Glutamatergic neuron (in vitro differentiated cells): Measurements from ENCODE around the gene STH. TPM values are rescaled to one million over a fixed set of nuclear protein-coding genes. Genes with fewer than 3 reads are reported as not detected.

Experiments
- DNase-seq: peaks from one replicate; pipeline ENCODE4 v3.0.0; 2022
- H3K27ac Mint-ChIP-seq: one replicate; pipeline ENCODE4 v1.8.0; 2020; ENCODE audit warnings: mild to moderate bottlenecking, mixed read lengths, inconsistent platforms; ENCODE audit not compliant: unreplicated experiment
- H3K27me3 Mint-ChIP-seq: one replicate; pipeline ENCODE4 v1.8.0; 2020; ENCODE audit warnings: mild to moderate bottlenecking, moderate library complexity, mixed read lengths, inconsistent platforms; ENCODE audit not compliant: unreplicated experiment
- H3K36me3 Mint-ChIP-seq: one replicate; pipeline ENCODE4 v1.8.0; 2020; ENCODE audit warnings: mild to moderate bottlenecking, mixed read lengths, inconsistent platforms; ENCODE audit not compliant: unreplicated experiment
- H3K4me1 Mint-ChIP-seq: one replicate; pipeline ENCODE4 v1.8.0; 2020; ENCODE audit warnings: mild to moderate bottlenecking, low read depth, mixed read lengths, inconsistent platforms; ENCODE audit not compliant: unreplicated experiment
- H3K4me3 Mint-ChIP-seq: one replicate; pipeline ENCODE4 v1.8.0; 2020; ENCODE audit warnings: mild to moderate bottlenecking, mixed read lengths, inconsistent platforms; ENCODE audit not compliant: unreplicated experiment
- H3K9me3 Mint-ChIP-seq: one replicate; pipeline ENCODE4 v1.8.0; 2020; ENCODE audit warnings: mild to moderate bottlenecking, moderate library complexity, mixed read lengths, inconsistent platforms; ENCODE audit not compliant: unreplicated experiment
- total RNA-seq: library from RNA; stranded (reverse); fragmentation: NEBNext Ultra II Directional; extraction: Animal tissue kit (Norgen Biotek cat#: 25700); gene quantifications from one replicate; pipeline ENCODE4 v1.2.1, GENCODE V29; 2021; ENCODE audit not compliant: unreplicated experiment
- TF ChIP-seq, protein P1 (sequence below): fragments of 200-600 bp; sonication (generic); IDR thresholded peaks from one replicate; pipeline ENCODE4 v1.5.0; 2021; ENCODE audit not compliant: partially characterized antibody, unreplicated experiment

Gene STH
- total RNA-seq, 1 donor from 2014 or later = 4.1 TPM

DNA sequence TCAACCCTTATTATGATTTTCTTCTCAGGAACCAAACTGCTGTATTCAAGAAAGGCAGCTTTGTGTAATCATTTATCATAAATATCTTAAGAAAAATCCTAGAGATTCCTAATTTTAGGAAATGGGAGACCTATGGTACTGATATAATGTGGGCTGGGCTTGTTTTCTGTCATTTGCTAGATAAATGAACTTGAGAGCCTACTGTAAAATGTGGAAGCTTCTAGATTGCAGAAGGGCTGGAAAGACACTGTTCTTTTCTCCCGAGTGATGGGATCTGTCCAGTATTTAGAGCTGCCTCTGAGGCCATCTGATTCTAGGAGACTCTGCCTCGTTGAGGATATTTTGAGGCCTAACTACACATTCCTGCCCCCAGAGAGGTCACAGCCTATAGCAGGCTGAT is 19.9 kb upstream of the STH start:
- Mint-ChIP-seq H3K4me1 (peaks cover 5% of the 10 kb centered on the region), H3K36me3 (no peaks in the 10 kb centered on the region), H3K4me3 (no peak overlapping the region), H3K27ac (no peak overlapping the region), H3K27me3 (peaks cover 8% of the 10 kb centered on the region), H3K9me3 (peaks cover 5% of the 10 kb centered on the region)
- TF ChIP-seq, protein P1, sequence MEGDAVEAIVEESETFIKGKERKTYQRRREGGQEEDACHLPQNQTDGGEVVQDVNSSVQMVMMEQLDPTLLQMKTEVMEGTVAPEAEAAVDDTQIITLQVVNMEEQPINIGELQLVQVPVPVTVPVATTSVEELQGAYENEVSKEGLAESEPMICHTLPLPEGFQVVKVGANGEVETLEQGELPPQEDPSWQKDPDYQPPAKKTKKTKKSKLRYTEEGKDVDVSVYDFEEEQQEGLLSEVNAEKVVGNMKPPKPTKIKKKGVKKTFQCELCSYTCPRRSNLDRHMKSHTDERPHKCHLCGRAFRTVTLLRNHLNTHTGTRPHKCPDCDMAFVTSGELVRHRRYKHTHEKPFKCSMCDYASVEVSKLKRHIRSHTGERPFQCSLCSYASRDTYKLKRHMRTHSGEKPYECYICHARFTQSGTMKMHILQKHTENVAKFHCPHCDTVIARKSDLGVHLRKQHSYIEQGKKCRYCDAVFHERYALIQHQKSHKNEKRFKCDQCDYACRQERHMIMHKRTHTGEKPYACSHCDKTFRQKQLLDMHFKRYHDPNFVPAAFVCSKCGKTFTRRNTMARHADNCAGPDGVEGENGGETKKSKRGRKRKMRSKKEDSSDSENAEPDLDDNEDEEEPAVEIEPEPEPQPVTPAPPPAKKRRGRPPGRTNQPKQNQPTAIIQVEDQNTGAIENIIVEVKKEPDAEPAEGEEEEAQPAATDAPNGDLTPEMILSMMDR = no peak
- no peak for DNase-seq

DNA sequence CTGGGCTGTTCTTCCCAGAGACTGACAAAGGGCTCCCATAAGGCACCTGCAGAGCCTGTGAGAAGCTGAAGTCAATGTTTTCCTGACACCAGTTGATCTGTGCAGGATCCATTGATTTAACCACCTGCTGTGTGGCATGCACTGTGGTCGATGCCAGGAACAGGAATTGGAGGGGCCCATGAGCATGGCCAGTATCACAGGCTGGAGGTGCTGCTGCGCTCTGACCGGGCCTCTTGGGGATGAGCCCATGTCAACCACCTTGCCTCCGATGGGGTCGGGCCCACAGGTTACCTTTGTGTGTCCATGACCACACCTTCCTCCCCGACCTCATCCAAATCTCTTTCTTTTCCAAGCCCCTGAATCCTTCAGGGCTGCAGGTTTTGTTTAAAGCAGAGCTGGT is 18.2 kb upstream of the STH start:
- DNase-seq = no peak
- H3K9me3 Mint-ChIP-seq = peaks cover 7% of the 10 kb centered on the region
- no peak overlapping the region for H3K4me3 Mint-ChIP-seq
- H3K4me1 Mint-ChIP-seq = no peaks in the 10 kb centered on the region
- no peak overlapping the region for H3K27ac Mint-ChIP-seq
- H3K36me3 Mint-ChIP-seq = peaks cover 3% of the 10 kb centered on the region
- TF ChIP-seq, protein P1 = no peak
- H3K27me3 Mint-ChIP-seq = peaks cover 7% of the 10 kb centered on the region

DNA sequence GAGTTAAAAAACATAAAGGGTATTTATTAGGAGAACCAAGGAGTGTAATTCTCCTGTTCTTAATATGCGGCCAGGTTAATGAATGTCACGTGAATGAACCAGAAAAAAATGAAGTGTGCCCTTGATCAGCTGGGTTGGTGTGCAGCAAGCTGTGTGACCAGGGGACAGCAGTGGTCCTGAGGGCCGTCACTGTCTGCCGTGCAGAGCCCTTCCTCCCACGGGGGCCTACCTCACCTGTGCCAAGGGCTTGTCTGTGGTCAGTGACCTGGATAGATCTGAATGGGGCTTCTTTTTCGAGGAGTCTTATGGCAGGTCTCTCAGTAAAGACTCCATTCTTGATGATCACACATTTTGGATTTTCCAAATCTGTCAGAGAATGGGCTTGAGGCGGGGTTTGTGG is 17.7 kb upstream of the STH start:
- DNase-seq = no peak
- Mint-ChIP-seq H3K9me3 (peaks cover 10% of the 10 kb centered on the region), H3K4me1 (no peaks in the 10 kb centered on the region), H3K27ac (no peak overlapping the region), H3K27me3 (peaks cover 7% of the 10 kb centered on the region), H3K36me3 (peaks cover 6% of the 10 kb centered on the region), H3K4me3 (no peak overlapping the region)
- TF ChIP-seq, protein P1 = no peak

GRCh38 chr17:45982791-45983613 is 16.0 kb upstream of the STH start:
- no peak overlapping the region for H3K4me3 Mint-ChIP-seq

More at GRCh38 chr17:45982791-45983613, 16.0 kb upstream of the STH start:
- Mint-ChIP-seq H3K27me3 (peaks cover 9% of the 10 kb centered on the region), H3K36me3 (peaks cover 6% of the 10 kb centered on the region), H3K4me1 (peaks cover 8% of the 10 kb centered on the region), H3K27ac (no peak overlapping the region), H3K9me3 (peaks cover 8% of the 10 kb centered on the region)
- TF ChIP-seq, protein P1 = no peak
- no peak for DNase-seq
